Type B pancreatic cell (in vitro differentiated cells): Measurements from ENCODE around the gene FAM170A. TPM values are rescaled to one million over a fixed set of nuclear protein-coding genes. Genes with fewer than 3 reads are reported as not detected.

Experiments
- DNase-seq: peaks from one replicate; pipeline ENCODE4 v3.0.0; 2021; ENCODE audit warnings: mixed read lengths; ENCODE audit not compliant: unreplicated experiment; ENCODE audit errors: extremely low spot score
- H3K27ac Mint-ChIP-seq: 2 replicates; pipeline ENCODE4 v1.8.0; 2021; ENCODE audit warnings: mild to moderate bottlenecking, mixed read lengths
- H3K27me3 Mint-ChIP-seq: 2 replicates; pipeline ENCODE4 v1.8.0; 2021; ENCODE audit warnings: mixed read lengths
- H3K36me3 Mint-ChIP-seq: 2 replicates; pipeline ENCODE4 v1.8.0; 2021; ENCODE audit warnings: mixed read lengths
- H3K4me1 Mint-ChIP-seq: one replicate; pipeline ENCODE4 v1.8.0; 2021; ENCODE audit warnings: mixed read lengths; ENCODE audit not compliant: unreplicated experiment
- H3K4me3 Mint-ChIP-seq: 2 replicates; pipeline ENCODE4 v1.8.0; 2021; ENCODE audit warnings: mild to moderate bottlenecking, mixed read lengths
- H3K9me3 Mint-ChIP-seq: 2 replicates; pipeline ENCODE4 v1.8.0; 2021; ENCODE audit warnings: mixed read lengths
- long read RNA-seq: library from polyadenylated mRNA; unstranded; transcript quantifications from one replicate; pipeline ENCODE4 v2.0.0, GENCODE V29; 2020
- total RNA-seq: library from RNA; stranded (reverse); gene quantifications from 2 replicates; pipeline ENCODE4 v1.2.1, GENCODE V29; 2021; ENCODE audit warnings: low replicate concordance
- TF ChIP-seq, protein P1 (sequence below): fragments of 200-600 bp; sonication (generic); conservative IDR thresholded peaks from 2 replicates; pipeline ENCODE4 v1.5.0; 2021; ENCODE audit warnings: antibody characterized with exemption, mild to moderate bottlenecking

FAM170A gene, protein sequence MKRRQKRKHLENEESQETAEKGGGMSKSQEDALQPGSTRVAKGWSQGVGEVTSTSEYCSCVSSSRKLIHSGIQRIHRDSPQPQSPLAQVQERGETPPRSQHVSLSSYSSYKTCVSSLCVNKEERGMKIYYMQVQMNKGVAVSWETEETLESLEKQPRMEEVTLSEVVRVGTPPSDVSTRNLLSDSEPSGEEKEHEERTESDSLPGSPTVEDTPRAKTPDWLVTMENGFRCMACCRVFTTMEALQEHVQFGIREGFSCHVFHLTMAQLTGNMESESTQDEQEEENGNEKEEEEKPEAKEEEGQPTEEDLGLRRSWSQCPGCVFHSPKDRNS
- total RNA-seq = not detected in 2 replicates
- long read RNA-seq = 0 reads

DNA sequence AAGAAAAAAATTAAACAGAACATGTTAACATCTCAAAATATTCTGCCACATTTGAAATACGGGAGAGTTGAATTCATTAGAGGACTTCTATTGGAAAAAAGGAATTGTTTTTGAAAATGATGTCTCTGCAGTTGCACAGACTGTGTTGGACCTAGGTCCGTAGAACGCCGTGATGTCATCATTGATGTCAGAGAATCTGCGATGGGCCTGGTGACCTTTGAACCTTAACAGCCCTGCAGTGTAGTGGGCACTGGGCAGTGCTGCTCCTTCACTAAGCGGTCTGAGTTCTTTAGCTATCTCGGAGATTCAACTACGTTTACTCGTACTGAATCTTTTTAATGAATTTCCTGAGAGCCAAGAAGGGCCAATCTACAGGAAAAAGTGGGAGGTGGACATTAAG lies at the start of gene FAM170A:
FAM170A (plus strand) TSS at position 220 of the 400 bp plus-strand sequence. CDS start 211 bp downstream, outside the sequence.
- Mint-ChIP-seq H3K36me3 (no peaks in the 10 kb centered on the region), H3K9me3 (no peaks in the 10 kb centered on the region), H3K4me1 (no peaks in the 10 kb centered on the region), H3K27ac (no peak within 1 kb of the TSS), H3K4me3 (no peak within 1 kb of the TSS), H3K27me3 (no peaks in the 10 kb centered on the region)
- TF ChIP-seq, protein P1, sequence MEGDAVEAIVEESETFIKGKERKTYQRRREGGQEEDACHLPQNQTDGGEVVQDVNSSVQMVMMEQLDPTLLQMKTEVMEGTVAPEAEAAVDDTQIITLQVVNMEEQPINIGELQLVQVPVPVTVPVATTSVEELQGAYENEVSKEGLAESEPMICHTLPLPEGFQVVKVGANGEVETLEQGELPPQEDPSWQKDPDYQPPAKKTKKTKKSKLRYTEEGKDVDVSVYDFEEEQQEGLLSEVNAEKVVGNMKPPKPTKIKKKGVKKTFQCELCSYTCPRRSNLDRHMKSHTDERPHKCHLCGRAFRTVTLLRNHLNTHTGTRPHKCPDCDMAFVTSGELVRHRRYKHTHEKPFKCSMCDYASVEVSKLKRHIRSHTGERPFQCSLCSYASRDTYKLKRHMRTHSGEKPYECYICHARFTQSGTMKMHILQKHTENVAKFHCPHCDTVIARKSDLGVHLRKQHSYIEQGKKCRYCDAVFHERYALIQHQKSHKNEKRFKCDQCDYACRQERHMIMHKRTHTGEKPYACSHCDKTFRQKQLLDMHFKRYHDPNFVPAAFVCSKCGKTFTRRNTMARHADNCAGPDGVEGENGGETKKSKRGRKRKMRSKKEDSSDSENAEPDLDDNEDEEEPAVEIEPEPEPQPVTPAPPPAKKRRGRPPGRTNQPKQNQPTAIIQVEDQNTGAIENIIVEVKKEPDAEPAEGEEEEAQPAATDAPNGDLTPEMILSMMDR = no peak
- DNase-seq = no peak

DNA sequence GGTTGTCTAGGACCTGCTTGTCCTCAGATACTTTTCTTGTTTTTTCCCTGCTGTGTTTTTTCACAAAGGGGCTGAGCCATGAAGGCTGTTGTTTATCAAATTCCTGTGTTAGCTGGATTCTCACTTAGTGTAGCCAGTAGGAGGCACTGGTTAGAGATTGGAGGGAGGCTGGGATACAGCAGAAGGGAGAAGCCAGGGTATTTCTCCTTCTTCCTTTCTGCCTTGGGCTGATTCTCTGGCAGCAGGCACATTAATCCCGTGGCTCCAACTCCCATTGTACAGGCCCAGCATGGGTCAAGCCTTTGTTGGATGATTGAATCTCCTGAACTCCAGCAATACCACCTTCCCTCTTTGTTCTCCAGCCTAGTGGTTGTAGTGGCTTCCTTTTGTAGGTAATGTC lies 46.4 kb upstream of the FAM170A start:
- Mint-ChIP-seq H3K9me3 (no peaks in the 10 kb centered on the region), H3K4me3 (no peak overlapping the region), H3K36me3 (no peaks in the 10 kb centered on the region), H3K27ac (no peak overlapping the region), H3K4me1 (peaks cover 29% of the 10 kb centered on the region), H3K27me3 (no peaks in the 10 kb centered on the region)
- TF ChIP-seq, protein P1 = no peak
- no peak for DNase-seq

DNA sequence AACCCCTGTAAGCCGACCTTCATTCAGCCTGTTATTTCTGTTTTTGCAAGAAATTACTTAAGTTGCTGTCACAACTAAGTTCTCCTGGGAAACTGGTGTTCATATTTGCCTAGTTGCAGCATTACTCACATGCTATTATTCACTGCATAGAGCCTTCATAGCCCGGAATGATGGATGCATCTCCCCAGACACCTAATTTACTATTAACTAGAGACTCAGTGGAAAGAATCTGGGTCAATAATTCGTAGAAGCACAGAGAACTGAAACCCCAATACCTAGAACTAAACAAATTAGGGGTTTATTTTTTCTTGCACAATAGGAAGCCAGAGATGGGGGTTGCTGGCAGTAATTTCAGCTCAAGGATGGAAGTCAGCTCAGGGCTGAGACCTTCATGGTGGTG lies 45.7 kb upstream of the FAM170A start:
- no peak for DNase-seq
- no peaks in the 10 kb centered on the region for H3K27me3 Mint-ChIP-seq
- TF ChIP-seq, protein P1 = no peak
- H3K36me3 Mint-ChIP-seq = no peaks in the 10 kb centered on the region
- peaks cover 29% of the 10 kb centered on the region for H3K4me1 Mint-ChIP-seq
- H3K27ac Mint-ChIP-seq = no peak overlapping the region
- H3K4me3 Mint-ChIP-seq = no peak overlapping the region
- H3K9me3 Mint-ChIP-seq = no peaks in the 10 kb centered on the region

DNA sequence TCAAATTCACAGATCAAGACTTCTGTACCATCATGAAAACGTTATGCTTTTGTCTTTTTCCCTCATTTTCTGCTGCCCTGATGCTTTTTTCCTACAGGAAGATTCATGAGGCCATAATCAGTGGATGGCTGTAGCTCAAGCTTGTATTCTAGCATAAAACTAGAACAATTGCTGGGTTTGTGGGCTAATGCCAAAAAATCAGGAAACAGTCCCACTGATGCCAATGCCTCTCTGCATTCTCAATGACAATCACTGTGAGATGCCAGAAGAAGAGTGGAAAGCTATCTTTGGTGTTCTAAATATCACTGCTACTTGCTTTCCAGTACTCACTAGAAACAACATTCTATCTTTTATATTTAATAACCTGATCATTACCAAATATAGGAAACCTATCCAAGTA lies 33.3 kb upstream of the FAM170A start:
- no peak for DNase-seq
- Mint-ChIP-seq H3K27ac (no peak overlapping the region), H3K36me3 (no peaks in the 10 kb centered on the region), H3K27me3 (no peaks in the 10 kb centered on the region), H3K4me1 (no peaks in the 10 kb centered on the region), H3K9me3 (no peaks in the 10 kb centered on the region), H3K4me3 (no peak overlapping the region)
- TF ChIP-seq, protein P1 = no peak

DNA sequence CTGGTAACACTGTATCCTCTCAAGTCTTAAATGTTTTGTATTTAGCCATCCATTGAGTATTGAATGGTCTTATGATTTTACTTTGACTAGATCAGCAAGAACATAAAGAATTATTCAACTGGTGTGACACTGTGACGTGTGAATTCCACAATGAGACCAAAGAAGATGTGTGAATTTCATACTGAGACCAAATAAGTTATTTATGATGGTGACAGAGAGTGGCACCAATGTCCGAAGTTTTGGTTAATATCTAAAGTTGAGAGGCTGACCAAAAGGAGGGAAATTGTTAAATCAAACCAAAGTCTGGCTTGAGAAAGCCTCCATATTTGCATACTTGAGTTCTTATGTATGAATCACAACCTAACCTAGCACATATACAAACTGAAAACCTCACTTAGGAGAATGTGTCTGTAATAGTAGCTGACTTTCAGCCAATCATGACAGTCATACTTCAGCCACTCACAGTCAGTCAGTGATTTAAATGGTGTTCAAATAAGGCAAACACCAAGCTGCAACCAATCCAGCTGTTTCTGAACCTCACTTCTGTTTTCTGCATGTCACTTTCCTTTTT lies 31.5 kb upstream of the FAM170A start:
- no peak overlapping the region for H3K4me3 Mint-ChIP-seq
- no peaks in the 10 kb centered on the region for H3K27me3 Mint-ChIP-seq
- no peaks in the 10 kb centered on the region for H3K4me1 Mint-ChIP-seq
- no peak overlapping the region for H3K27ac Mint-ChIP-seq
- TF ChIP-seq, protein P1 = no peak
- no peaks in the 10 kb centered on the region for H3K36me3 Mint-ChIP-seq
- H3K9me3 Mint-ChIP-seq = no peaks in the 10 kb centered on the region
- DNase-seq = no peak
